ENCODE measurements around the gene ABHD8.
"Not testable (repeated sequence)": the region's sequence is repeated elsewhere in the genome, so short reads cannot be mapped to it uniquely, and the experiment has no call there.

ABHD8 gene

DNA sequence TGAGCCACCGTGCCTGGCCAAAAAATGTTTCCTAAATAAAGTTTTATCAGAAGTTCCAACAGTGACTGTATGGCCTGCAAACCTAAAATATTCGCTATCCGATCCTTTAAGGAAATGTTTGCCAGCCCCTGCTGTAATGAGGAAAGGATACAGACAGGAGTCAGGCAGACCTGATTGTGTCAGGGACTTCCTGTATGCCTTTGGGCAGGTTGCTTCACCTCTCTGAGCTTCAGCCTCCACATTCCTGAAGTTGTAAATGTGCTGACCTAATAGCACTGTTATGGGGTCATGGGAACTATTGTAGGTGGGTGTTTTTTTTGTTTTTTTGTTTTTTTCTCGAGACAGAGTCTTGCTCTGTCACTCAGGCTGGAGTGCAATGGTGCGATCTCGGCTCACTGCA is 6.2 kb downstream of the ABHD8 start:
- no peak for DNase-seq (ENCODE audit: low read depth)

- no peak for DNase-seq (ENCODE audit: low read depth)
Measured at GRCh38 chr19:17296273-17296672, 7.0 kb downstream of the ABHD8 start.

- not testable (repeated sequence) for DNase-seq (ENCODE audit: low read depth)
Measured at GRCh38 chr19:17295551-17295950, 7.7 kb downstream of the ABHD8 start.

DNA sequence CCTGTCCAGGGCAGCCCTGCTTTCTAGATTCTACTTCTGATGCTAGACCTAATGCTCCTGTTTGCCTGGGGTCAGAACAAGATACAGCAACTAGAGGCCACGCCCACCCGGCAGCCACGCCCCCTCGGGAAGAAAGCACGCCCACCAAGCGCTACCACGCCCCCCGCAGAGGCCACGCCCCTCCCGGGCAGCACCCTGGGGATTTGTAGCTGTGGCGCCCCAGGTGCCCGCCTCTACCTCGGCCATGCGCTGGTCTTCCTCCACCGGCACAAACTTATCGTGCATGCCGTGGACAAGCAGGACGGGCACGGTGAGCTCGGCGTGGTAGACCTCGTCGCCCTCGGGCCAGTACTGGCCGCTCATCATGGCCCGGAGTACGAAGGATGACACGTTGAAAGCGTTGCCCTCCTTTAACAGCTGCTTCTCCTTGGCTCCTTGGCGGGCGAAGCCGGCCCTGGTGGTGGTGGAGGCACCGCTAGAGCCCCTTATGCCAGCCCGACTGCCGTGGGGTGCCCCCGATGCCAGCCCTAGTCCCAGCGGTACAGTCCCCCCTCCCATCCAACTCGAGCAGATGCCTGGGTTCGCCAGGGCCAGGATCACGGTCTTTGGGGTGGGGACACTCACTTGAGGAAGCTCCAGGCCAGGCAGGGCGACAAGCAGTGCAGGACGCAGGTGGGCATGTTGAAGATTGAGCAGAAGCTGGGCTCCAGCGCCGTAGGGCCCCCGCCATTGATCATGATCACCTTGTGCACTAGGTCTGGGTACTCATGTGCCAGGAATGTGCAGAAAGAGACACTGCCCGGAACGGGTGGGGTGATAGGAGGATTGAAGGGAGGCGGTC is 9.0 kb downstream of the ABHD8 start:
- DNase-seq (ENCODE audit: low read depth), result no peak

DNA sequence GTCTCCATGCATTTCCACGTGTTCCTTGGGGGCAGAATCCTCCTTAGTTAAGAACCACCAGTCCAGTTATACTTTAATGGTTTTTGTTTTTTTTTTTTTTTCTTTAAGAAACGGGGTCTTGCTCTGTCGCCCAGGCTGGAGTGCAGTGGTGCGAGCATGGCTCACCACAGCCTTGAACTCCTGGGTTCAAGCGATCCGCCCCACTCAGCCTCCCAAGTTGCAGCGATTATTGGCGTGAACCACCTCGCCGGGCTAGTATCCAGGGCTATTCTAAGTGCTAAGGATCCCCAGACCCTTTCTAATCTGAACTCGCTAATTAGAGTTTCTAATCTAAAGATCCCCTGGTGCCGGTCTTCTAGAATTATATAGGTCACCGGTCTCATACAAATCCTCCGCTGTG is 9.6 kb downstream of the ABHD8 start:
- DNase-seq (ENCODE audit: low read depth), result no peak

GRCh38 chr19:17292301-17293074 is 10.7 kb downstream of the ABHD8 start:
- DNase-seq (ENCODE audit: low read depth), result no peak

DNA sequence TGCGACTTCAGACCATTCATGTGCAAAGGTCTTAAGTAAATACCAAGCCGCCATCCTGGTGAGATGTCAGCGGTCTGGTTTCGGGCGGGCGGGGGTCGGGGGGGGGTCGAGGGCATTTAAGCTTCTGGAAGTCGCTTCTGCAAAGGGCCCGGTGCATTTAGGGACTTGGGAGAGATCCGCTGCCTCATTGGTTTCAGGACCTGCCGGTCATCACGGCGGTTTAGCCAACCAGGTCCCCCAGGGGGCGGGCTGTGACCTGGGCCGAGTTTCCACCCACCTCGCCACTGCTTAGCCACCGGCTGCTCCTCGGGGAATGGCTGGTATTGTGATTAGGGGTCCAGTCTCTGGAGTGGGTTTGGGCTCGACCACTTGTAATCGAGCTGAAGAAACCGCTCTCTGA is 13.7 kb downstream of the ABHD8 start:
- DNase-seq (ENCODE audit: low read depth), result no peak

- DNase-seq (ENCODE audit: low read depth), result no peak
Measured at GRCh38 chr19:17286752-17287151, 16.5 kb downstream of the ABHD8 start.

DNA sequence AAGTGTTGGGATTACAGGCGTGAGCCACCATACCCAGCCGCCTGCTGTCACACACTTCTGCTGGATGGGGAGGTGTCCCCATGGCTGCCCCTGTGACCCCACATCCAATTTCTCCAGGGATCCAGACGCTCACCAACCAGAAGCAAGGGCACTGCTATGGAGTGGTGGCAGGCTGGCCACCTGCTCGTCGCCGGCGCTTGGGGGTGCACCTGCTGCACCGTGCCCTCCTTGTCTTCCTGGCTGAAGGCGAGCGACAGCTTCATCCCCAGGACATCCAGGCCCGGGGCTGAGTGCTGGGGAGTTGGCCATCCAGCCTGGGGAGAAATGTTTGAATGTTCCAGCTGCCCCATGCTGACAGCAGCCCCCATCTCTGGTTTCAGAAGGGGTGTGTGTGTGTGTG is 17.0 kb downstream of the ABHD8 start:
- no peak for DNase-seq (ENCODE audit: low read depth)

DNA sequence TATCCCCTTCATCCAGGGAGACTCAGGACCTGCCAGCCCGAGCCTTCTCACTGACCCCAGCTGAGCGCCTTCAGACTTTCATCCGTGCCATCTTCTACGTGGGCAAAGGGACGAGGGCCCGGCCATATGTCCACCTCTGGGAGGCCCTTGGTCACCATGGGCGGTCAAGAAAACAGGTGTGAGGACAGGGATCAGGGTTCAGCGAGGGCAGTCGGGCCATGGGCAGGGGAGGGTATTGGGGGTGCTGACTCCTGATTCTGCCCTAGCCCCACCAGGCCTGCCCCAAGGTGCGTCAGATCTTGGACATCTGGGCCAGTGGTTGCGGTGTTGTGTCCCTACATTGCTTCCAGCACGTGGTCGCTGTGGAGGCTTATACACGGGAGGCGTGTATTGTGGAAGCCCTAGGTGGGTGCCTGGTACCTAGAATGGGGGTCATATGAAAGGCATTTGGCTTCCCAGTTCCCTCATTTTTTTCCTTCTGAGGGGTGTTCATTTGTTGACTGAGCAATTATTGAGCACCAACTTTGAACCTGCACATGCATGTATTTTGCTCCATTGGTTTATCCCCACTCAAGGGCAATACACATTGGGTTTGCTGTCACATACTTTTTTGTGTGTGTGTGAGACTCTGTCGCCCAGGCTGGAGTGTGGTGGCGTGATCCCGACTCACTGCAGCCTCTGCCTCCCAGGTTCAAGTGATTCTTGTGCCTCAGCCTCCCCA is 17.6 kb downstream of the ABHD8 start:
- DNase-seq (ENCODE audit: low read depth), result no peak

- DNase-seq (ENCODE audit: low read depth), result no peak
Measured at GRCh38 chr19:17283504-17283996, 19.7 kb downstream of the ABHD8 start.

DNA sequence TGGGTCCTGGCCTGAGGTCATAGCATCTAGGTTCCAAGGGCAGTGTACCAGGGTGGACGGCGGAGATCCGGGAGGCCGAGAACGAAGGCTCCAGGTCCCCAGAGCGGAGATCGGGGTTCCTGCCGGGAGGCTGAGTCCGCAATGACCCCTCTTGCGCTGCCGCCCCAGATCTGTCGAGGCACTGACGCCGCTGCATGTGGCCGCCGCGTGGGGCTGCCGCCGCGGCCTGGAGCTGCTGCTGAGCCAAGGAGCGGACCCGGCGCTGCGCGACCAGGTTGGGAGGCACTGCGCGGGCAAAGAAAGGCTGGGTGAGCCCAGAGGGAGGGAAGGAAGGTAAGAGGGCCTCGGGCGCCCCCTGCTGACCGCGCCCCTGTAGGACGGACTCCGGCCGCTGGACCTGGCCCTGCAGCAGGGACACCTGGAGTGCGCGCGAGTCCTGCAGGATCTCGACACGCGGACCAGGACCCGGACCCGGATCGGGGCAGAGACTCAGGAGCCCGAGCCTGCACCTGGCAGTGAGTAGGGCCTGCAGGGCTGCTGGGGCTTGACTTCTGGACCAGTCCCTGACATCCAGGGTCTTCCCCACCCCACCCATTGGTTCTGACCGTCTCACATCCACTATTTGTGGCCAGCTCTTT is 20.6 kb downstream of the ABHD8 start:
- no peak for DNase-seq (ENCODE audit: low read depth)

GRCh38 chr19:17281391-17282304 is 21.6 kb downstream of the ABHD8 start, which contains the start of gene ANKLE1:
Gene ANKLE1, plus strand, starts transcription at chr19:17281901. Its CDS starts 20 bp downstream, at chr19:17281921.
- no peak for DNase-seq (ENCODE audit: low read depth)

DNA sequence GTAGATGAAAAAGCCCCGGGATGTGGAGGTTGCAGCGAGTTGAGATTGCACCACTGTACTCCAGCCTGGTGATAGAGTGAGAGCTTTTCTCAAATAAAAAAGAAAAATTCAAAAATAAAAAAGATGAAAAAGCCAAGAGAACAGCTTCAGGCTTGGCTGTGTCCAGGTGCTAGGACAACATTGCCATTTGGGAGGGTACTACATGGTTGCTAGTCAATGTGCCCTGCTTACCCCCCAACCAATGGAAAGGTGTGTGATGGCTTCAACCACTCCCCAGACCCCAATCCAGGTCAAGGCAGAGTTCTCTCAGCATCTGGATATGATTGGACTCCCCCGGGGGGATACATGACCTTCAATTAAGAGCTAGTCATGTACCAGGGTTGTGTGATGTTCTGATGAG is 23.8 kb downstream of the ABHD8 start:
- DNase-seq (ENCODE audit: low read depth), result no peak

GRCh38 chr19:17275441-17276175 is 27.6 kb downstream of the ABHD8 start:
- no peak for DNase-seq (ENCODE audit: low read depth)

DNA sequence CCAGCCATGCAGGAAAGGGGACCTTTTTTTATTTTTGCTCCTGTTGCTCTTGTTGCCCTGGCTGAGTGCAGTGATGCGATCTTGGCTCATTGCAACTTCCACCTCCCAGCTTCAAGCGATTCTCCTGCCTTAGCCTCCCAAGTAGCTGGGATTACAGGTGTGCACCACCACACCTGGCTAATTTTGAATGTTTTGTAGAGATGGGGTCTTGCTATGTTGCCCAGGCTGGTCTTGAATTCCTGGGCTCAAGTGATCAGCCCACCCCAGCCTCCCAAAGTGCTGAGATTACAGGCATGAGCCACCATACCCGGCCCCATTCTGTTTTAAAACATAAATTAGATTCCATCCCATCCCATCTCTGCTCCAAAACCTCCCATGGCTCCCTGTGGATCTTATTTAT is 28.3 kb downstream of the ABHD8 start:
- not testable (repeated sequence) for DNase-seq (ENCODE audit: low read depth)

GRCh38 chr19:17268754-17269153 is 34.5 kb downstream of the ABHD8 start:
- DNase-seq (ENCODE audit: low read depth), result no peak

DNA sequence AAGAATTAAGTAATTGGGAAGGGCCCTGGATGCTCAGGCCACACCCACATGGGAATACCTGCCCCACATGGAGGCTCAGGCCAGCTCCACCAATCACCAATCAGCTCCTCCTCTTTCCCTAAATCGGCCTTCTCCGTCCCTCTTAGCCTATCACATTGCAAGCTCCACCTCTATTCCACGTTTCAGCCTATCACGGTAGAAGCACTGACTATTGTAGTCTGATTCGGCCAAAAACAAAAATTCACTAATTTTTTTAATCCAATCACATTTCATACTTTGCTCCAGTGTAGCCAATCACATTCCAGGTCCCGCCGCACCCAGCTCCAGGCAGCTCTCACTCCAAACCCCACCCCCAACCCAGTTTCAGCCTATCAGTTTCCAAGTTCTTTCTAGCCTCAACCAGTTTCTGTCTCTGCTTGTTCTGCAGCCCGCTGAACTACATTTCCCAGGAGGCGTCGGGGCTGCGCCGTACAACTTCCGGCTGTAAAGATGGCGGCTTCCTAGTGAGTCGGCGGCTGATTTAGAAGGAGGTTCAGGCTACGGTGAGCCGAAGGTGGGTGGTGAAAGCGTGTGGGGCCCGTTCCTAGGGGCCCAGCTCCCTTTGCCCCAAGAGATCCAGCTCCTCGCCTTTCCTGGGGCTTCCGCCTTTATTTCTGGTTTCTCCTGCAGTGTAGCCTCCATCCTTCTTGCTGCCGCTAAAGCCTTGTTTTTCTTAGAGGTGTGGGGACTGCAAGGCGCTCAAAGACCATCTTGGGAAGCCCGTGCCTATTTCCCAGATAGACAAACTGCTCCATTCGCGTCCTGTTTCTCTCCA is 36.0 kb downstream of the ABHD8 start, which contains the start of gene BABAM1:
TSS of gene BABAM1 (plus strand) at position 469 of the 814 bp plus-strand sequence. CDS start 1,364 bp downstream, outside the sequence.
- peak; percentile 93 for DNase-seq (ENCODE audit: low read depth)

DNA sequence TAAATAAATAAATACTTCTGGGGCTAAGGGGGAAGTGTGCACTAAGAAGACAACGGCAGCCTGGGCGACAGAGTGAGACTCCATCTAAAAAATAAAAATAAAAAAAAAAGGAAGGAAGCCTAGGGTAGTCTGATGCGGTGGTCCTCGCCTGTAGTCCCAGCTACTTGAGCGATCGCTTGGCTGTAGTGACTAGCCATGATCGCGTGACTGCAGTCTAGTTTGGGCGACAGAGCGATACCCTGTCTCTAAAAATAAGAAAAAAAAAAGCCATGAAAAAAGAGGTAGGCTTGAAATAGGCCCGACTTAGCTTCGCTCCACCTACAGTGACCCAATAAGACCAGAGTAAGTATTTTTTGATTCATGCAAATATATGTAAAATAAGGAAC is 36.6 kb downstream of the ABHD8 start:
- DNase-seq (ENCODE audit: low read depth), result no peak

Data from HS-27A (cell line).